DLD1 (cell line): ENCODE measurements around the gene FANCI.

Source experiments
- in situ Hi-C: cut with HindIII; loops from 2 replicates; pipeline ENCODE4 v1.10.0; 2017; ENCODE audit warnings: low sequenced_read_pairs

Gene FANCI

GRCh38 chr15:89358435-89358754, 114.6 kb downstream of the FANCI start:
- in situ Hi-C loops = loop anchor here (5.0 kb wide), 1 partner anchor 34 kb away; no protein-coding TSS in a partner anchor

GRCh38 chr15:89358755-89359439, 115.1 kb downstream of the FANCI start:
- in situ Hi-C loops = loop anchor here (5.0 kb wide), 1 partner anchor 33 kb away; no protein-coding TSS in a partner anchor

GRCh38 chr15:89359471-89360293, 115.9 kb downstream of the FANCI start:
- in situ Hi-C loops = loop anchor here (5.0 kb wide), 2 partner anchors 33 to 78 kb away; no protein-coding TSS in a partner anchor

GRCh38 chr15:89360294-89360971, 116.7 kb downstream of the FANCI start:
- in situ Hi-C loops = loop anchor here (5.0 kb wide), 1 partner anchor 77 kb away; no protein-coding TSS in a partner anchor

GRCh38 chr15:89361451-89362202, 117.8 kb downstream of the FANCI start:
- in situ Hi-C loops = loop anchor here (5.0 kb wide), 1 partner anchor 76 kb away; no protein-coding TSS in a partner anchor

GRCh38 chr15:89362203-89363101, 118.7 kb downstream of the FANCI start:
- in situ Hi-C loops = loop anchor here (5.0 kb wide), 1 partner anchor 75 kb away; no protein-coding TSS in a partner anchor

- in situ Hi-C loops = loop anchor here (5.0 kb wide), 1 partner anchor 74 kb away; no protein-coding TSS in a partner anchor
Observed at GRCh38 chr15:89363133-89363532, 119.4 kb downstream of the FANCI start.

- in situ Hi-C loops = loop anchor here (5.0 kb wide), 1 partner anchor 74 kb away; no protein-coding TSS in a partner anchor
Observed at GRCh38 chr15:89363770-89364169, 120.0 kb downstream of the FANCI start.

- in situ Hi-C loops = loop anchor here (5.0 kb wide), 1 partner anchor 73 kb away; no protein-coding TSS in a partner anchor
Observed at GRCh38 chr15:89364341-89364740, 120.6 kb downstream of the FANCI start.

GRCh38 chr15:89364741-89365450, 121.1 kb downstream of the FANCI start:
- in situ Hi-C loops = loop anchor here (5.0 kb wide), 1 partner anchor 72 kb away; no protein-coding TSS in a partner anchor

- in situ Hi-C loops = no loop called here
Observed at GRCh38 chr15:89365462-89366065, 121.8 kb downstream of the FANCI start.
